ENCODE results near the gene ZNF391. TPM values are rescaled to one million over a fixed set of nuclear protein-coding genes. Genes with fewer than 3 reads are reported as not detected.

The ZNF391 gene
- 0.13 to 0.35 TPM (median 0.24 TPM) in 5 replicates for total RNA-seq (2022; extraction: Qiagen RNA extraction)

DNA sequence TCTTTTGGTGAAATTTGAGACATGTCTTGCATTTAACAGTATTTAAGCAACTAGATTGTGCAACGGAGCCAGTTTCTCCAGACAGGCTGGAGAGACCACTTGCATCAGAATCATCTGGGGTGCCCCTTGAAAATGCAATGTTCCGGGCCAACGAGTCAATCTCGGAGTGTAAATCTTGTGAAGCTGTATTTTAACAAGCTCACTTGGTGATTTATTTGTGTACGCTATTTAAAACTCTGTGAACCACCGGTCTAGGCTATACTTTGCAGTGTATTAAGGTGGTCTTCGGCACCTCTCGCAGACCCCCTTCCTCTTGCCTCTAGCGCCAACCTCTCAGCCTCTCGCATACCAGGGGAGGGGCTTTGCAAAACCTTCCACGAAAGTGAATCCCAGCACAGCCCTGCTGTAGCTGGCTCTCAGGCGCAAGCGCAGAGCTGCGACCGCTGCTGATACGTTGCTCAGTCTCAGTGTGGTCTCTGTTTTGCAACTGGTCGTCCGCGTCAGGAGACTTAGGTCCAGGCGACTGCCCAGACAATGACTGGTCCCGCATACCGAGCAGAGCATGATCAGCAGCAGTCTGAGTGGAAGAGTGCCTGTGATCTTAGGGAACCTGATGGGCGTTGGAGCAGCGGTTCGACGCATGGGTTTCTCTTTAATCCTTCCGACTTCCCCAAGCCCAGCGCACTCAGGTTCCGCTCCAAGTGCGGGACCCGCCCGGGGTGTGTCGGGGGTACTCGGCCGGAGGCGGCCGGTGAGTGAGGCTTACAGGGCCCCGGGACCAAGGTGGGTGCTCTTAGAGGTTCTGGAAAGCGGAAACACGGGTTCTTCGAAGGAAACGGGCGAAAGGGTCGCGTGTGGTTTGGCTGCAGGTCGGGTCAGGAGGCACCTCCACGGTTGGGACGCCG lies at the start of gene ZNF391:
Gene ZNF391, plus strand, starts transcription at position 467 of the 905 bp plus-strand sequence. CDS start 11,612 bp downstream, outside the sequence.

Other genes starting within 250 kb of the ZNF391 start
- gene PRSS16, start 141.1 kb upstream of the ZNF391 start, total RNA-seq (2022; extraction: Qiagen RNA extraction): 2.8 to 3.5 TPM (median 2.9 TPM) in 5 replicates
- not detected in 5 replicates for gene POM121L2, start 76.5 kb upstream of the ZNF391 start, total RNA-seq (2022; extraction: Qiagen RNA extraction)
- gene ZNF184, start 84.3 kb downstream of the ZNF391 start, total RNA-seq (2022; extraction: Qiagen RNA extraction): 2.1 to 3.5 TPM (median 2.8 TPM) in 5 replicates